Keratinocyte (primary cell): Measurements from ENCODE around the gene CC2D1A.

ENCODE experiments used
- CTCF ChIP-seq, 3 experiments: IDR thresholded peaks in 1 of 3; conservative IDR thresholded peaks in 1 of 3; optimal IDR thresholded peaks in 1 of 3; 2 replicates in 2 of 3; 3 replicates in 1 of 3; pipeline versions ENCODE3 to v1.5.1; 2011; ENCODE audit warnings: low read length in 3 of 3, mild to moderate bottlenecking in 3 of 3, moderate library complexity in 2 of 3, control low read depth in 1 of 3, inconsistent platforms in 1 of 3; ENCODE audit not compliant: insufficient read depth in 2 of 3; ENCODE audit errors: extremely low read depth in 1 of 3
- EZH2 ChIP-seq: IDR thresholded peaks from one replicate; pipeline ENCODE4 v1.6.1; 2012; ENCODE audit warnings: inconsistent platforms, mild to moderate bottlenecking, low read length, moderate library complexity

GRCh38 chr19:13980340-13980739 is 74.3 kb downstream of the CC2D1A start:
- TF ChIP-seq EZH2 (no peak), CTCF (optimal IDR thresholded peaks at IDR 0.05 in 1 of 3, IDR thresholded peaks at IDR 0.05 in 1 of 3, conservative IDR thresholded peaks at IDR 0.05 in 1 of 3; ENCODE audit: extremely low read depth in 1 of 3, insufficient read depth in 2 of 3, low read length in 3 of 3) (no peak)
